Cardiac fibroblast (primary cell): ENCODE measurements around the gene APOA4.

Experiments
- DNase-seq, 2 donors: peaks; one replicate each; pipeline versions ENCODE4 v3.0.0 to v3.0.0-alpha.2; 2010; ENCODE audit warnings: low read depth in 2 of 2
- H3K4me3 ChIP-seq, 2 donors: replicated peaks in 1 of 2; 1 replicate in 1 of 2; 2 replicates in 1 of 2; pipeline ENCODE4 v1.5.1; 2011; ENCODE audit warnings: low read depth in 2 of 2, low read length in 2 of 2, mild to moderate bottlenecking in 2 of 2, moderate library complexity in 1 of 2
- CTCF ChIP-seq: IDR thresholded peaks from one replicate; pipeline ENCODE4 v1.5.1; 2011; ENCODE audit warnings: low read depth, mild to moderate bottlenecking, low read length, inconsistent platforms

The APOA4 gene

GRCh38 chr11:116842117-116842516, 19.0 kb upstream of the APOA4 start:
- TF ChIP-seq CTCF = no peak
- H3K4me3 ChIP-seq = no peak overlapping the region
- DNase-seq = no peak

DNA sequence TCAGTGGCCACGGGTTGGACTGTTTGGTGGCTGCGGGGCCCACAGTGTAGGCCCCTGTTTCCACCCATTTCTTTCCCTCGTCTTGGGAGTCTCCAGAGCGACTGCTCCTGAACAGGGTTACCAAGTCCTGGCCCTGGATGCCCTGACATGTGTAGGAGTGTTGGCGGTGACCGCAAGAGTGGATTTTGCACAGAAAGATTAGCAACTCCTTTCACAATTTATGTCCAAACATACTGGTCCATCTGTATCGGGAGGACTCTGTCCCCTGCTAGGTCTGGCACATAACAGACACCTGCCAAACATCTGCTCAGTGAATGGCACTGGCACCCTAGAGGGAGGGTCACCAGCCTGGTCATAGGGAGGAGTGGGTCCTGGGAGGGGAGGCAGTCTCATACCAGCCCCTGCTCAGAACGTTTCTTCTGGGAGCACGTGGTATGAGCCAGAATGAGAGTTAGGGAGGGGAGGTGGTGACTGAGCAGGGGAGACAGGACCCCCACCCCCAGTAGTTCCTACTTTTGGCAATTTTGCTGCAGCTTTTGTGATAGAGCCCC, 17.7 kb upstream of the APOA4 start:
- H3K4me3 ChIP-seq = no peak overlapping the region
- TF ChIP-seq CTCF = no peak
- DNase-seq = no peak

DNA sequence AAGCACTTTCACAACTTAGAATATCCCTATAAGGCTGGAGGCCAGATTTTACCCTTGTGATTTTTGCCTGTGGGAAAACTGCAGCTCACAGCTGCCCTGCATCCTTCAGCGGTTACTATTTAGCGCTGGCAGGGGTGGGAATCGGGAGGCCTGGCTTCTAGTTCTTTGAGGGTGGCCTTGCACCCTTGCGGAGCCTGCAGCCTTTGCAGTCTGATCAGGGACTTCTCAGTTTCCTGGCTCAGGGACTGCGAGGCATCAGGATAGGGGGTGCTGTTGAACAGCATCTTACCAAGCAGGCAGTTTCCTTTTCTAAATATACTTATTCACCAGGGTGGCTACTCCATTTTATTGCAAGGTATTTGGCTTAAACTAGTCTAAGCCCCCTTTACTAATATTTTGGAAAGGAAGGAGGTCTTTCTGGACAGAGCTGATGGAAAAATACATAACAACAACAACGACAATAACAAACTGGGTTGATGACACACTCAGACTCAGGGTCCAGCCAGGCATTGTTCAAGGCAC, 17.2 kb upstream of the APOA4 start:
- TF ChIP-seq CTCF = peak; percentile 39
- no peak overlapping the region for H3K4me3 ChIP-seq
- peak; percentile 39 to 58 for DNase-seq

- no peak for TF ChIP-seq CTCF
- DNase-seq = no peak
- no peak overlapping the region for H3K4me3 ChIP-seq
These were observed 15.4 kb upstream of the APOA4 start for GRCh38 chr11:116838321-116839084.

GRCh38 chr11:116837231-116838091, 14.4 kb upstream of the APOA4 start, which contains the start of gene APOA1:
Gene APOA1, minus strand, starts transcription at chr11:116837622. Its CDS starts 235 bp downstream, at chr11:116837387.
- no peak for TF ChIP-seq CTCF
- H3K4me3 ChIP-seq = no peak within 1 kb of the TSS
- DNase-seq = no peak

DNA sequence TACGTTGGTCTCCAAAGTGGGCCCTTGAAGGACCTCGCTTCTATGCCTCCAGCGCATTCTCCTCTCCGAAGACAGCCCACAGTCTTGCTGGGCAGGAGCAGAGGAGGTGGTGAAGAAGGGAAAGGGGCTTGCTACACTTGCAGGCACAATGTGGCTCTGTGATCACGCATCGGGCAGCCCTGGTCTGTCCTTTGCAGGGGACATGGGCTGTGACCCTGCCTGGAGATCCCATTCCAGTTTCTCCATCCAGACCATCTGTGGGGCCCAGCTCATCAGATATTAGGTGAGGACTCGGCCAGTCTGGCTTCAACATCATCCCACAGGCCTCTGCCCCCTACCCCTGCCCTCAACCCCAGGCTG, 13.5 kb upstream of the APOA4 start:
- TF ChIP-seq CTCF = no peak
- no peak for DNase-seq
- H3K4me3 ChIP-seq = no peak overlapping the region
